Stomach (tissue), 4 donors: Measurements from ENCODE around the gene KPNB1.

ENCODE experiments used
- CTCF ChIP-seq, 7 experiments: fragments of 450-650 bp in 4 of 7; fragments of 200-600 bp in 3 of 7; sonication (generic) in 3 of 7; IDR thresholded peaks; one replicate each; pipeline ENCODE4 v1.5.1; 2016 to 2019; ENCODE audit warnings: antibody characterized with exemption in 7 of 7, control low read depth in 2 of 7, mild to moderate bottlenecking in 1 of 7
- POLR2A ChIP-seq, 4 donors: fragments of 450-650 bp; IDR thresholded peaks; one replicate each; pipeline ENCODE4 v1.6.1; 2016; ENCODE audit warnings: antibody characterized with exemption in 4 of 4, control low read depth in 2 of 4, mild to moderate bottlenecking in 1 of 4, moderate library complexity in 1 of 4
- POLR2AphosphoS5 ChIP-seq, 3 donors: sonication (generic); formaldehyde crosslinking; IDR thresholded peaks; one replicate each; pipeline ENCODE4 v1.6.1; 2016; ENCODE audit warnings: antibody characterized with exemption in 3 of 3

DNA sequence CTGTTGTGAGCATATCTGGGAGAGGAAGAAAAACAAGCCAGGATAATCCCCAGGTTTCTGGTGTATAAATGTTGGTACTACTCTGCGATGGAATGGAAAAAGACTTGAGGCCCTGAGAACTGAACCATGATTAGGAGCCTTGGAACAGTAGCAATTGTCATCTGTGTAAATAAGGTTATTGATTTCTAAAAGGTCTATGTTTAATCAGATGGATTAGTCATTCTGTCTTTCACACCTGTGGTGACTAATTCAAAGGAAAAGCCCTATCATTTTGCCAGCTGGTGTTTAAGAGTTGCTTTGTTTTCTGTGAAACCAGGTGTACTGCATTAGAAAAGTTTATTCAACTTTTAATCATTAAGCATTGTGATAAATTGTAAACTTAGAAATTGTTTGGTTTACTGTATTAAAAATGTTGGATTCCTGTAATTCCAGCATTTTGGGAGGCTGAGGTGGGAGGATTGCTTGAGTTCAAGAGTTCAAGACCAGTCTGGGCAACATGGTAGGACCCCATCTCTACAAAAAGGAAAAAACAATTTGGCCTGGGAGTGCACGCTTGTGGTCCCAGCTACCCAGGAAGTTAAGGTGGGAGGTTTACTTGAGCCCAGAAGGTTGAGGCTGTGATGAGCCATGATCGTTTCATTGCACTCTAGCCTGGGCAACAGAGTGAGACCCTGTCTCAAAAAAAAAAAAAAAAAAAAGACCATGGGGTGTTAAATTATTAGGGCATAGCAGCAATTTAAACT is 29.0 kb upstream of the KPNB1 start:
- TF ChIP-seq CTCF (IDR thresholded peaks at IDR 0.05): no peak
- no peak for TF ChIP-seq POLR2A (IDR thresholded peaks at IDR 0.05)
- TF ChIP-seq POLR2AphosphoS5 (IDR thresholded peaks at IDR 0.05): no peak
